PFSK-1 (cell line): ENCODE data around the gene ZBP1.

Experiments
- FOXP2 ChIP-seq: optimal IDR thresholded peaks from 2 replicates; pipeline ENCODE3; 2011; ENCODE audit warnings: borderline replicate concordance, control low read depth, inconsistent platforms; ENCODE audit not compliant: insufficient read depth; ENCODE audit errors: extremely low read length, extremely low read depth
- POLR2AphosphoS5 ChIP-seq: IDR thresholded peaks from 2 replicates; pipeline ENCODE4 v1.6.1; 2012; ENCODE audit warnings: low read depth, mild to moderate bottlenecking, control low read depth, low read length, moderate library complexity
- SIN3A ChIP-seq: IDR thresholded peaks from 2 replicates; pipeline ENCODE4 v1.6.1; 2012; ENCODE audit warnings: mild to moderate bottlenecking, low read length, moderate library complexity, borderline replicate concordance; ENCODE audit not compliant: insufficient read depth

DNA sequence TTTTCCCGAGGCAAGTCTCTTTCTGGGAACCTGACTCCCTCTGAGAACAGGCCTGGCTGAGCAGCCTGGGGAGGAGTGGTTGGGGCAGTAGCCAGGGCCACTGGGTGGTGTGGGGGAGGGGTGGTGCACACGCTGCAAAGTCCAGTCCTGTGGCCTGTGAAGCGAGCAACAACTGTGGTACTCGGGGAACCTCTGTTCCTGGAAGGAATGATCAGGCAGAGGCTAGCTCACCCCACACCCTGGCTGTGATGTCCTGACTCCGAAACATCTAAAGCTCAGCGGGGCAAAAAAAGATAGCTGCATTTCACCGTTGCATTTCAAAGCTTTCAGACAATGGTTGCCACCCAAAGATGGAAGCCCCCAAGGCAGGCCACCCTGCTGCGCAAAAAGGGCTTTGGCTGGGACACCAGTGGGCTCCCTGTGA is 33.8 kb downstream of the ZBP1 start:
- TF ChIP-seq POLR2AphosphoS5 (no peak), SIN3A (no peak), FOXP2 (no peak)
